IPS-NIHi7 (cell line): Measurements from ENCODE around the gene NOP53.
"Not testable (repeated sequence)": the region's sequence is repeated elsewhere in the genome, so short reads cannot be mapped to it uniquely, and the experiment has no call there.

Source experiments
- DNase-seq: peaks from one replicate; pipeline ENCODE4 v3.0.0; 2012; ENCODE audit warnings: mixed read lengths; ENCODE audit errors: extremely low spot score

NOP53 gene

GRCh38 chr19:47745010-47745901, at the start of gene NOP53:
Gene NOP53, plus strand, starts transcription at chr19:47745546. Its CDS starts 14 bp downstream, at chr19:47745560.
- DNase-seq: peak; percentile 96

DNA sequence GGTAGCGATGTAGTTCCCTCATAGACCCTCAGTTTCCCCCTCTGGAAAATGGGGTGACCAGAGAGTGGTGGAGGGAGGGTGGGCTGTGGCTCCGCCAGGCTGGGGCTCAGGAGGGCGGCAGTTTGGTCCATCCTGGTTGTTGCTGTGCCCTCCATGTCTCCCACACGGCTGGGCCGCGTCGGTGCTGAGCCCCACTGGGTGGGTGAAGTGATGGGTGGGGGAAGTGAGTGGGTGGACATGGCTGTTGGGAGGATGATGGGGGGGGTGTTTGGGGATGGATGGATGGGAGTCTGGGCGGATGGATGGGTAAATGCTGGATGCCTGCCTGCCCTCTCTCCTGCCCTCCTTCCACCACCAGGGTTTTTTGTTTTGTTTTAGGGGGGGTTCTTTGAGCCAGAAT, 48.7 kb upstream of the NOP53 start:
- DNase-seq: no peak

GRCh38 chr19:47697863-47698609, 47.3 kb upstream of the NOP53 start:
- DNase-seq: peak; percentile 91

GRCh38 chr19:47698631-47699359, 46.6 kb upstream of the NOP53 start:
- DNase-seq: no peak

DNA sequence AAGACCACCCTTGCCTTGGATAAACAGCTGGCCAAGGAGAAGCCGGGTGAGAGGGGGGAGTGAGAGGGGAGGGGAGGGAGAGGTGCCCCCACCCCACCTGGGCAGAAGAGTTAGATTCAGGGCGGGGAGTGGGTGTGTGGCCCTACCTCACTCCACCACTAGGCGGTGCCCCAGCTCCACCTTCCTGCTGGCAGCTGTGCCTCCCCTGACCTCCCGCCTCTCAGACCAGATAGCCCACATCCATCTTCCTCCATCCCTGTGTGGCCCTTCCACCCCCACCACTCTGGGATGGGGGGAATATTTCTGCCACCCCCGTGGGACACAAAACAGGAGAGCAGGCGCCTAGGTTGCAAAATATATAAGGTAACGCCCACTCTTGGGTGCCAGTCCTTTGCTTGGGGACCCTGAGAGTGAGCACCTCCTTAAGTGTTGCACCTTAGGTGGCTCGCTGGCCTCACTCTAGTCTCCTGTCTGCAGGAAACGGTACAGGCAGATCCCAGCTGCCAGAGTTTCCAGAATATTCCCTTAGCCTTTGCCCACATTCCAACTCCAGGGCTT, 45.9 kb upstream of the NOP53 start:
- peak; percentile 93 for DNase-seq

- DNase-seq: no peak
Observed at GRCh38 chr19:47700934-47701716, 44.2 kb upstream of the NOP53 start.

GRCh38 chr19:47701717-47702552, 43.4 kb upstream of the NOP53 start:
- no peak for DNase-seq

- no peak for DNase-seq
Observed at GRCh38 chr19:47702671-47703070, 42.7 kb upstream of the NOP53 start.

DNA sequence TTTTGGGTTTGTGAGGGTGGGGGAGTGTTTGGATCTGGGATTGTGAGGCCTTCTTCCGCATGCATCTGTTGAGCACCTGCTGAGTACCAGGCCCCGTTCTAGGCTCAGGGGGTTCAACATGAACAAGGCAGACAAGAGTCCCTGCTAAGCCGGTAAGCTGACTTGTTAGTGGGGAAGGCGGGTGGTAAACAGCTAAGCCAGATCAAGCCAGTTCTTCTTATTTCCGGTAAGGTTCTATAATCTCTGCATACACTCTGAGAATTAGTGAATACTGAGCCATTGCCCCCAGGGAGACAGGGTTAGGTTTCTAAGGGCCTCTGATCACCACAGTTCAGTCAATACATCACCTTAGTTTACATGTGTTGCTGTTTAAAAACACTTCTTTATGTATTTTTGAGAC, 42.0 kb upstream of the NOP53 start:
- DNase-seq: no peak

DNA sequence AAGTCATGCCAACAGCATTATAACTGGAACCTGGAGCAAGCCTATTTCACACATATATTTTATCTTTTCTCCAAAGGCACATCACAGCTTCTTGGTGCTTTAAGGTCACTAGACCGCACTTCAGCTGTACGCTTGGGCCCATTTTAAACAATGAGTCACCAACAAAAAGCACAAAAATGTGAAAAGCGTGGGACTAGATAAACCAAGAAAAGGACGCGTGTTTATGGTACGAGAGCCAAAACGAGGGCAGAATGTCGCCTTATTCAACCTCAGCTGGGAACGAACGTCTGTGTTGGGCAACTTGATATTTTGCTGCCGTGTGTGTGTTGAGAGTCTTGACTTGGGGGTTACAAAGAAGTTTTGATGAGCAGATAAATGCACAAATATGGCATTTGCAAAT, 41.3 kb upstream of the NOP53 start:
- no peak for DNase-seq

DNA sequence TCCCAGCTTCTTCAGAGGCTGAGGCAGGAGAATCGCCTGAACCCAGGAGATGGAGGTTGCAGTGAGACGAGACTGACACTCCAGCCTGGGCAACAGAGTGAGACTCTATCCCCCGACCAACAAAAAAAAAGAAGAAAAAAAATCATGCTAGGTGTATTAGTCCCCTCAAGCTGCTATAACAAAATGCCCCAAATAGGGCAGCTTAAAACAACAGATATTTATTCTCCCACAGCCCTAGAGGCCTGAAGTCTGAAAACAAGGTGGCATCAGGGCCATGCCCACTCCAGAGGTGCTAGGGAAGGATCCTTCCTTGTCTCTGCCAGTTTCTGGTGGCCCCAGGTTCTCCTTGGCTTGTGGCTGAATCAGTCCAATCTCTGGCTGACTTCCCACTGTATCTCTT, 40.7 kb upstream of the NOP53 start:
- no peak for DNase-seq

GRCh38 chr19:47707135-47707925, 38.0 kb upstream of the NOP53 start:
- DNase-seq: peak; percentile 78

DNA sequence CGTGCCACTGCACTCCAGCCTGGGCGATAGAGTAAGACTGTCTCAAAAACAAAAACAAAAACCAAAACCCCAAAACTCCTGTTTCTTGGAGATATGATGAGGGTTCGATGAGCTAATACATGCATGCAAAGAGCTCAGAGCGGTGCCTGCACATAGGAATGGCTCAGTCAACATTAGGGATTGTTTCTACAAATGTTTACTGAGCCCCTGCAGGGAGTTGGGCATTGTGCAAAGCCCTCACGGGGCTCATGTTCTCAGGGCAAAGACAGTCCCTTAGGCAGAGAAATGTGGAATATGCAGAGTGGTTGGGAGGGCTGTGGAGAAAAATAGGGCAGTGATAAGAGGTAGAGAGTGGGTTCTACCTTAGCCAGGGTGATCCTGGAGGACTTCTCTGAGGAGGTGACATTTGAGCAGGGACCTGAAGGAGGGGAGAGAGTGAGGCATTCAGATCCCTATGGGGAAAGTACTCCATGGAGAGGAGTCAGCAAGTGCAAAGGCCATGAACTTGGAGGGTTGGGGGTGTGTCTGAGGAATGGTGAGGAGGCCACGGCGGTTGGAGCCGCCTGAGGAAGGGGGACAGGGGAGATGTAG, 33.6 kb upstream of the NOP53 start:
- no peak for DNase-seq

DNA sequence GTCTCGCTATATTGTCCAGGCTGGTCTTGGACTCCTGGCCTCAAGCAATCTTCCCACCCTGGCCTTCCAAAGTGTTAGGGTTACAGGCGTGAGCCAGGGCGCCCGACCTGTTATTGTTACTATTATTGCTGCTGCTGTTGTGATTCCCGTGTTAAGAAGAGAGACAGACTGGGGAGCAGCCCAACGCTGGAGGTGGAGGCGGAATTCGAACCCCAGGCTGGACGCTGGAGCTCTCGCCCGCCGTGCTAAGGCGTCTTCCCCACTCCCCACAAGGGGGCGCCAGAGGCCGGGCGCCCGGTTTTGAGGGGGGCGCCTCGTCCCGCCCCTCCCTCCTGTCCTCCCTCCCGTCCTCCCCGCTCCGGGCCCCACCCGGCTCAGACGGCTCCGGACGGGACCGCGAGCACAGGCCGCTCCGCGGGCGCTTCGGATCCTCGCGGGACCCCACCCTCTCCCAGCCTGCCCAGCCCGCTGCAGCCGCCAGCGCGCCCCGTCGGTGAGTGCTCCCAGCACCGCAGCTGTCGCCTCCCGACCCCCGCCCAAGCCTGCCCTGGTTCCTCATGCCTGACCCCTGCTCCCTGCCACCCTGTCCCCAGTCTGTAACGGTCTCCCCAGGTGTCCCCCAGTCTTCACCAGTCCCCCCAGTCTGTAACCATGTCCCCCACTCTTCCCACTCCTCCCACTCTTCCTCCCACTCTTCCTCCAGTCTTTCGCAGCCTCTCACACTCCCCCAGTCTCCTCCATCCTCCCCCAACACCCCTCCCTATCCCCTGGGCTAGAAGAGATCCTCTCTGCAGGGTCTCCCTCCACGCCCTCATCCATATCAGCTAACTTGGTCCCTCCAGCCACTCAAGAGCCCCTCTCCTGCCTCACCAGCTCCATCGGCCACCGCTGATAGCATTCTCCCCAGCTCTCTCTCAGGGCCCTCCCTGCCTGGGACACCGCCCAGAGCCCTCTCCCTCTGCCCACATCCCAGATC, 32.0 kb upstream of the NOP53 start, which contains the start of gene EHD2:
TSS of gene EHD2 (plus strand) at position 377 of the 976 bp plus-strand sequence. CDS start 3,191 bp downstream, outside the sequence.
- DNase-seq: peak; percentile 81

DNA sequence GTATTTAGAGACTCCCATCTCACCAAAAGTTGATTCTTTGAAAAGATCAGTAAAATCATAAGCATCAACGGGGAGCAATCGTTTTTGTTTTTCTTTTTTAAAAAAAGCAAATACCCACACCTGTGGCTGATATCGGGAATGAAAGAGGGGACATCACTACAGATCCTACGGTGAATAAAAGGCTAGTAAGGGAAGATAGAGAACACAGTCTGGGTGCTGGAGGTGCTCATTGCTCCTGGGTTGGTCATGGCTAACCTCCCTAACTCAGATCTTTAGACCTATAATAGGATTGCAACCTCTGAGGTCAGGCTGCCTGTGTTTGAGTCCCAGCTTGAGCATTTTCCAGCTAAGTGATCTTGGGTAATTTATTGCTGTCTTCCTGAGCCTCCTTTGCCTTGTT, 31.0 kb upstream of the NOP53 start:
- no peak for DNase-seq

DNA sequence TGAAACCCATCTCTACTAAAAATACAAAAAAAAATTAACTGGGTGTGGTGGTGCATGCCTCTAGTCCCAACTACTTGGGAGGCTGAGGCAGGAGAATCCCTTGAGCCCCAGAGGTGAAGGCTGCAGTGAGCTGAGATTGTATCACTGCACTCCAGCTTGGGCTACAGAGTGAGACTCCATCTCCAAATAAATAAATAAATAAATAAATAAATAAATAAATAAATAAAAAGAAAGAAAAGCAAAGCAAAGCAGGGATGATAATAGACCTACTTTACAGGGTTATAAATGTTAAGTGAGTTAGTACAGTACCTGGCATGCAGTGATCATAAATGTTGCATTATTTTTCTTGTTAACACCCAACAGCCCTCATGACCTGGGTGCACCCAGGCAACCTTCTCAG, 30.5 kb upstream of the NOP53 start:
- DNase-seq: not testable (repeated sequence)

DNA sequence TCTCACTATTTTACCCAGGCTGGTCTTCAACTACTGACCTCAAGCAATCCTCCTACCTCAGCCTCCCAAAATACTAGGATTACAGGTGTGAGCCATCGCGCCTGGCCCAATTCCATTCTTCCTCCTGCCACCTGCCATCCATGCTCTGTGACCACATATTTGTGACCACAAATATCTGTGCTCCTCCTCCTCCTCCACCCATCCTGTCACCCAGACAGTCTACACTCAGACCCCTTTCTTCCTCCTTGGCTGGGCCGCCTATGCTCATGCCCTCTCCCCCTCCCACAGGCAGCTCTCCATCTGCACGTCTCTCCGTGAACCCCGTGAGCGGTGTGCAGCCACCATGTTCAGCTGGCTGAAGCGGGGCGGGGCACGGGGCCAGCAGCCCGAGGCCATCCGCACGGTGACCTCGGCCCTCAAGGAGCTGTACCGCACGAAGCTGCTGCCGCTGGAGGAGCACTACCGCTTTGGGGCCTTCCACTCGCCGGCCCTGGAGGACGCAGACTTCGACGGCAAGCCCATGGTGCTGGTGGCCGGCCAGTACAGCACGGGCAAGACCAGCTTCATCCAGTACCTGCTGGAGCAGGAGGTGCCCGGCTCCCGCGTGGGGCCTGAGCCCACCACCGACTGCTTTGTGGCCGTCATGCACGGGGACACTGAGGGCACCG, 28.9 kb upstream of the NOP53 start:
- no peak for DNase-seq
